Measurements from ENCODE around the gene MAML1.

DNA sequence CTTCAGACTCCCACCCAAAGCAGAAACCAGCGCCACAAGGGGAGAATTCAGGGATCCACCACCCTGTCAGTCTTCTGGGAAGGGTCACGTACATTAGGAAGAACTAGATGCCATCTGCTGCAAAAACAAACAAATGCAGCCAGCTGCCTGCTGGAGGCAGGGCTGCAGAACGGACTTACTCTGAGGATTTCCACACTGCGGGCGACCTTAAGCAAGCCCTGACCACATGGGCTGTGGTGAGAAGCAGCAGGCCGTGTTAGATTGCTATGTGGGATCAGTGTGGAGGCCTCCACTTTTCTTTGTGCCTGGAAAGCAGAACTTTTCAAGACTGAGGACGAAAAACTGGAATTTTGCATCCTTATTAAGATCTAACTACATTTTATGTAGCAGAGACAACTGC is 47.7 kb downstream of the MAML1 start:
- TF ChIP-seq, protein P1, sequence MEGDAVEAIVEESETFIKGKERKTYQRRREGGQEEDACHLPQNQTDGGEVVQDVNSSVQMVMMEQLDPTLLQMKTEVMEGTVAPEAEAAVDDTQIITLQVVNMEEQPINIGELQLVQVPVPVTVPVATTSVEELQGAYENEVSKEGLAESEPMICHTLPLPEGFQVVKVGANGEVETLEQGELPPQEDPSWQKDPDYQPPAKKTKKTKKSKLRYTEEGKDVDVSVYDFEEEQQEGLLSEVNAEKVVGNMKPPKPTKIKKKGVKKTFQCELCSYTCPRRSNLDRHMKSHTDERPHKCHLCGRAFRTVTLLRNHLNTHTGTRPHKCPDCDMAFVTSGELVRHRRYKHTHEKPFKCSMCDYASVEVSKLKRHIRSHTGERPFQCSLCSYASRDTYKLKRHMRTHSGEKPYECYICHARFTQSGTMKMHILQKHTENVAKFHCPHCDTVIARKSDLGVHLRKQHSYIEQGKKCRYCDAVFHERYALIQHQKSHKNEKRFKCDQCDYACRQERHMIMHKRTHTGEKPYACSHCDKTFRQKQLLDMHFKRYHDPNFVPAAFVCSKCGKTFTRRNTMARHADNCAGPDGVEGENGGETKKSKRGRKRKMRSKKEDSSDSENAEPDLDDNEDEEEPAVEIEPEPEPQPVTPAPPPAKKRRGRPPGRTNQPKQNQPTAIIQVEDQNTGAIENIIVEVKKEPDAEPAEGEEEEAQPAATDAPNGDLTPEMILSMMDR (IDR thresholded peaks at IDR 0.05; ENCODE audit: low read depth, low read length, missing input control): no peak
- TF ChIP-seq HNF4G (IDR thresholded peaks at IDR 0.05) (no peak), RAD21 (IDR thresholded peaks at IDR 0.05) (no peak), EGR1 (IDR thresholded peaks at IDR 0.05; ENCODE audit: low read depth in 2 of 2) (no peak)
